ENCODE data around the gene PDE4B. TPM values are rescaled to one million over a fixed set of nuclear protein-coding genes. Genes with fewer than 3 reads are reported as not detected.

The PDE4B gene
- total and polyA plus RNA-seq, 9 of the 15 experiments (the other 6 are each of a cell fraction or from before 2014, with no cell fraction given), result 0.09 TPM; not detected in 8

DNA sequence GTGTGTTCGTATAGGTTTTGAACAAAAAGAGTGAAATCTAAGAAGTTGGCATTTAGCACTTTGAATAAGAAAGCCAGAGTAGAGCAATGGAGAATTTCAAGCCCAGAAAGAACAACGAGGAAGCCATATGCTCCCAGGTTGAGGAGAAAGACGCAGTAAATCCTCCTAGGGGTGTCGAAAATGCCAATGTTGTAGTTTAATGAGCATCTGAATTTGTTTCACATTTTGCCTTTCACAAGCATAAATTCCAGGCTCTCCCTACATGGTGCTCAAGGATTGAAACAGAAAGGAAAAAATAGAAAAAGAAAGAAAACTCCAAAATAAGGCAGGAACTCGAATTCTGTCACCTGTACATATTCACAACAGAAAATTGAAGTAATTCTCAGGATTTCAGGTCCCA, 476.5 kb downstream of the PDE4B start:
- no peak for DNase-seq (ENCODE audit: extremely low read depth in 1 of 4, low spot score in 3 of 4)
- Histone ChIP-seq H3K36me3 (ENCODE audit: control insufficient read depth, insufficient read depth, low read length) (no peaks in the 10 kb centered on the region), H3K4me3 (no peak overlapping the region), H3K79me2 (ENCODE audit: control insufficient read depth, insufficient read depth, low read length) (no peaks in the 10 kb centered on the region), H4K20me1 (replicated peaks; ENCODE audit: control insufficient read depth, insufficient read depth, low read length) (no peaks in the 10 kb centered on the region), H3K27ac (ENCODE audit: extremely low read depth, low read depth, low read length) (no peak overlapping the region), H3K9ac (ENCODE audit: insufficient read depth in 1 of 2, low read depth in 2 of 2, low read length in 2 of 2) (no peak overlapping the region), H3K9me1 (ENCODE audit: control insufficient read depth, insufficient read depth, low read length) (no peaks in the 10 kb centered on the region), H3K9me3 (replicated peaks; ENCODE audit: control insufficient read depth, insufficient read depth, low read depth, low read length) (no peaks in the 10 kb centered on the region), H3K27me3 (ENCODE audit: control insufficient read depth in 2 of 2, insufficient read depth in 2 of 2, low read length in 2 of 2) (no peaks in the 10 kb centered on the region), H2AFZ (ENCODE audit: low read depth, low read length) (no peak overlapping the region), H3K4me2 (ENCODE audit: insufficient read depth, low read length) (no peak overlapping the region), H3K4me1 (replicated peaks in 1 of 2; ENCODE audit: control insufficient read depth in 2 of 2, insufficient read depth in 2 of 2, low read length in 2 of 2) (no peaks in the 10 kb centered on the region)
- intact Hi-C loops (cut with micrococcal nuclease), result no loop called here
- no peak for FAIRE-seq
- whole genome bisulfite sequencing (ENCODE audit: insufficient coverage, low coverage, missing lambda C conversion rate), result 0% methylated on average over 5 of the region's 5 CpGs
- ATAC-seq, result no peak
- in situ Hi-C loops (cut with MboI), result no loop called here
- POLR2A ChIA-PET, result no interaction called here
- BruUV-seq (replicated peaks), result no TSS peak
- no peak for TF ChIP-seq ZKSCAN8 (CRISPR knock-in tag; IDR thresholded peaks at IDR 0.05)
- no peak for TF ChIP-seq KLF10 (CRISPR knock-in tag; IDR thresholded peaks at IDR 0.05)
- TF ChIP-seq SRF (CRISPR knock-in tag; IDR thresholded peaks at IDR 0.05), result no peak
- TF ChIP-seq KLF16 (IDR thresholded peaks at IDR 0.05), result no peak
- TF ChIP-seq CTBP1 (IDR thresholded peaks at IDR 0.05; ENCODE audit: borderline replicate concordance), result no peak
- no peak for TF ChIP-seq NFIX (CRISPR knock-in tag; IDR thresholded peaks at IDR 0.05; ENCODE audit: low read depth)
- no peak for TF ChIP-seq CC2D1A (IDR thresholded peaks at IDR 0.05)
- no peak for TF ChIP-seq ZKSCAN3 (CRISPR knock-in tag; IDR thresholded peaks at IDR 0.05)
- TF ChIP-seq FOXK2 (conservative IDR thresholded peaks at IDR 0.05 in 1 of 2, IDR thresholded peaks at IDR 0.05 in 1 of 2; ENCODE audit: low read depth in 2 of 2), result no peak
- TF ChIP-seq ESRRA (IDR thresholded peaks at IDR 0.05; ENCODE audit: borderline replicate concordance, low read depth), result no peak
- TF ChIP-seq, protein P1, sequence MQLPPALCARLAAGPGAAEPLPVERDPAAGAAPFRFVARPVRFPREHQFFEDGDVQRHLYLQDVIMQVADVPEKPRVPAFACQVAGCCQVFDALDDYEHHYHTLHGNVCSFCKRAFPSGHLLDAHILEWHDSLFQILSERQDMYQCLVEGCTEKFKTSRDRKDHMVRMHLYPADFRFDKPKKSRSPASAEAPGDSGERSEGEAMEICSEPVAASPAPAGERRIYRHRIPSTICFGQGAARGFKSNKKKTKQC (CRISPR knock-in tag; IDR thresholded peaks at IDR 0.05), result no peak
- TF ChIP-seq TAF7 (tag; IDR thresholded peaks at IDR 0.05), result no peak
- CTCF ChIA-PET (ENCODE audit: low intra/inter-chr PET ratio), result no interaction called here
